NB4 (cell line): Measurements from ENCODE around the gene DLG5.

Experiments used
- CTCF ChIP-seq: IDR thresholded peaks from one replicate; pipeline ENCODE4 v1.5.1; 2012; ENCODE audit warnings: low read depth, low read length
- POLR2A ChIP-seq: IDR thresholded peaks from 2 replicates; pipeline ENCODE4 v1.6.1; 2011; ENCODE audit warnings: mild to moderate bottlenecking; ENCODE audit not compliant: insufficient read length; ENCODE audit errors: extremely low read depth

GRCh38 chr10:77919713-77920108 is 6.8 kb downstream of the DLG5 start:
- TF ChIP-seq CTCF (no peak), POLR2A (no peak)
